Measurements from ENCODE around the gene ZMYM2. TPM values are rescaled to one million over a fixed set of nuclear protein-coding genes. Genes with fewer than 3 reads are reported as not detected.

The ZMYM2 gene
- total RNA-seq, 4 donors from 2014 or later: 100 to 154 (median 117) TPM

GRCh38 chr13:20051366-20051765 is 92.8 kb downstream of the ZMYM2 start:
- H3K27ac ChIP-seq: no peak overlapping the region
- H3K36me3 ChIP-seq: peaks cover 0 to 6% of the 10 kb centered on the region in 2 donors
- DNase-seq: no peak
- peaks cover 3% of the 10 kb centered on the region in 2 donors for H3K4me1 ChIP-seq
- 82 to 90% methylated on average over 6 of the region's 6 CpGs for WGBS, 2 donors
- H3K4me3 ChIP-seq (replicated peaks in 1 of 3): no peak overlapping the region
- no peaks in the 10 kb centered on the region for H3K9me3 ChIP-seq
- no peaks in the 10 kb centered on the region for H3K27me3 ChIP-seq
- TF ChIP-seq POLR2A (IDR thresholded peaks at IDR 0.05): no peak
- no peak for TF ChIP-seq CTCF (IDR thresholded peaks at IDR 0.05)
- intact Hi-C loops (cut with DNase I): no loop called here

GRCh38 chr13:20053016-20053415 is 94.5 kb downstream of the ZMYM2 start:
- TF ChIP-seq CTCF (IDR thresholded peaks at IDR 0.05) (no peak), POLR2A (IDR thresholded peaks at IDR 0.05) (no peak)
- no peak overlapping the region for H3K4me3 ChIP-seq (replicated peaks in 1 of 3)
- H3K36me3 ChIP-seq: peaks cover 0 to 6% of the 10 kb centered on the region in 2 donors
- intact Hi-C loops (cut with DNase I): no loop called here
- WGBS, 2 donors: 63 to 75% methylated on average over 3 of the region's 3 CpGs
- peaks cover 0 to 3% of the 10 kb centered on the region in 2 donors for H3K4me1 ChIP-seq
- DNase-seq: no peak
- H3K9me3 ChIP-seq: no peaks in the 10 kb centered on the region
- H3K27ac ChIP-seq: no peak overlapping the region
- no peaks in the 10 kb centered on the region for H3K27me3 ChIP-seq

GRCh38 chr13:20053891-20054290 is 95.4 kb downstream of the ZMYM2 start:
- Histone ChIP-seq H3K36me3 (peaks cover 6% of the 10 kb centered on the region in 2 donors), H3K9me3 (no peaks in the 10 kb centered on the region), H3K27ac (no peak overlapping the region), H3K27me3 (no peaks in the 10 kb centered on the region), H3K4me1 (peaks cover 0 to 3% of the 10 kb centered on the region in 2 donors), H3K4me3 (replicated peaks in 1 of 3) (no peak overlapping the region)
- no peak for TF ChIP-seq POLR2A (IDR thresholded peaks at IDR 0.05)
- TF ChIP-seq CTCF (IDR thresholded peaks at IDR 0.05): no peak
- DNase-seq: no peak
- intact Hi-C loops (cut with DNase I): no loop called here
- 95% methylated on average over 2 of the region's 2 CpGs for WGBS, 2 donors

GRCh38 chr13:20054586-20054985 is 96.1 kb downstream of the ZMYM2 start:
- no peak for DNase-seq
- intact Hi-C loops (cut with DNase I): no loop called here
- WGBS, 2 donors: 94 to 100% methylated on average over 2 of the region's 2 CpGs
- Histone ChIP-seq H3K27me3 (no peaks in the 10 kb centered on the region), H3K27ac (no peak overlapping the region), H3K9me3 (no peaks in the 10 kb centered on the region), H3K36me3 (peaks cover 6 to 8% of the 10 kb centered on the region in 2 donors), H3K4me3 (replicated peaks in 1 of 3) (no peak overlapping the region), H3K4me1 (peaks cover 0 to 3% of the 10 kb centered on the region in 2 donors)
- TF ChIP-seq CTCF (IDR thresholded peaks at IDR 0.05): no peak
- no peak for TF ChIP-seq POLR2A (IDR thresholded peaks at IDR 0.05)

- no peak for DNase-seq
- no peak for TF ChIP-seq POLR2A (IDR thresholded peaks at IDR 0.05)
- TF ChIP-seq CTCF (IDR thresholded peaks at IDR 0.05): no peak
- no peak overlapping the region for H3K4me3 ChIP-seq (replicated peaks in 1 of 3)
- WGBS, 2 donors: 95 to 97% methylated on average over 7 of the region's 7 CpGs
- peaks cover 15 to 21% of the 10 kb centered on the region in 2 donors for H3K36me3 ChIP-seq
- no peak overlapping the region for H3K27ac ChIP-seq
- H3K4me1 ChIP-seq: peaks cover 0 to 3% of the 10 kb centered on the region in 2 donors
- H3K9me3 ChIP-seq: no peaks in the 10 kb centered on the region
- intact Hi-C loops (cut with DNase I): no loop called here
- H3K27me3 ChIP-seq: no peaks in the 10 kb centered on the region
Measured at GRCh38 chr13:20057214-20057613, 98.7 kb downstream of the ZMYM2 start.

Data from thyroid gland (tissue), 4 donors.